ENCODE data around the gene TMEM250.

TMEM250 gene

DNA sequence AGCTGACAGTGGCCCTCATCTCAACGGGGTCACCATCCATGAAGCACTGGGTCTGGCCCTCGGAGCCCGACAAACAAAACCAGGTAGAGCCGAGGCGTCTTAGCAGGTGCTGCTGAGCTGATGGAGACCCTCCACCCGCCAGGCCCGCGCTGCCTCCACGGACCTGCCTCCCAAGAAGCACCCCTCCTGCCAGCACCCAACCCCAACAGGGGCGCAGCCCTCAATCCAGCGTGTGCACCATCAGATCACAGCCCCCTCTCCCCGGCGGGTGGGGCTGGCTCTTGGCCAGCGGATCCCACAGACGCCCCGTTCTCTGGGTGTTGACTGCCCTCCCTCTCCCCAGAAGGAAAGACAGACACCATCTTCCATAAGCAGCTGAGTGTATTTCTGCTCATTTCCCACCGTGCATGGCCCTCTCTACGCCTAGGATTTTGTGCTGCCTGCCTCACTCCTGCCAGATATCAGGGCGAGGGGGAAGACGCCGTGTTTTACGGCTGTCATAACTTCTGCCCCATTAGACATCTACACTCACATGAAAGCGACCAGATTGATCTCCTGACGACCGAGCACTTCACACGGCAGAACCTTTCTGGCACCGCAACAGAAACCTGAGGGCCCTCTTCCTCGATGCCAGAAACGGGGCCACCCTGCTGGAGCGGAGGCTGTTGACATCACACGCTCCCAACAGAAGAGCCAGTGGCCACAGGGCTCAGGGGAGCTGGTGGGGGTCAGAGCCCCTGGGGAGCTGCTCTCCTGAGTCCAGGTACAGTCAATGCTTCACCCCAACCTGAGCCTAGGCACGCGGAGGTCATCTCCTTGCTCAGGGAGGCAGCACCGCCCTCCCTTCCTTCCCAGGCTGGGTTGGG, 35.9 kb downstream of the TMEM250 start:
- Histone ChIP-seq H3K9me3 (ENCODE audit: control insufficient read depth in 2 of 2, low read length in 2 of 2) (no peaks in the 10 kb centered on the region), H3K4me3 (ENCODE audit: low read length in 2 of 2) (no peak overlapping the region), H3K27me3 (ENCODE audit: control insufficient read depth in 2 of 2, insufficient read depth in 2 of 2, low read length in 2 of 2) (no peaks in the 10 kb centered on the region), H3K27ac (ENCODE audit: low read depth in 2 of 2, low read length in 2 of 2) (no peak overlapping the region), H3K9ac (ENCODE audit: low read depth in 1 of 2, low read length in 2 of 2) (no peak overlapping the region), H3K4me1 (ENCODE audit: control insufficient read depth in 2 of 2, insufficient read depth in 2 of 2, low read length in 2 of 2) (peaks cover 3 to 5% of the 10 kb centered on the region in 2 donors), H3K36me3 (ENCODE audit: control insufficient read depth in 2 of 2, insufficient read depth in 2 of 2, low read length in 2 of 2) (no peaks in the 10 kb centered on the region)

DNA sequence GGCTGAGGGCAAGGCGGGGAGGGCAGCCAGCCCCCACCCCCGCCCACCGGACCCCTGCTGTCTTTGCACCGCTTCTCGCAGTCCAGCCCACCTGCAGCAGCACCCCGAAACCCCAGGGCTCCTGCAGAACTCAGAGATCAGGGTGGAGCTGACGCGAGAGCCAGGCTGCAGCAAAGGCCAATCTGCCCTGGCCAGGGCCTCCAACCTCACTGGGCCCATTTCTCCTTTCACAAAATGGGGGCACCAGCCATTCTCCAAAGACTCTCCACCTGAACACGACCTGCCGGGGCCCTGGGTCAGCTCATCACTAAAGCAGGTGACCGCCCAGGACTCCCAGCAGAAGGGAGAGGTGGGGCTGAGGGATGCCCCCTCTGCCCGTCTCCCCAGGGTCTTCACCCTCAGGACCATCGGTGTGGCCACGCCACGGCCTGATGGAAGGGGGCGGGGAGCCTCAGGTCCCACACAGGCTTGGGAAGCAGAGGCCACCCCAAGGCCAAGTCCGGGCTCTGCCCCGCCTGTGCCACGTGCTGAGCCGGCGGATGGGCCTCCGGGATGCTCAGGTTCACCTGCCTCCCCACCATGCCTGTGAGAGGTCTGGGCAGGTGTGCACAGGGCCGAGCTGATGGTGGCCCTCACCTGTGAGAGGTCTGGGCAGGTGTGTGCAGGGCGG, 36.7 kb downstream of the TMEM250 start:
- no peak overlapping the region for H3K9ac ChIP-seq (ENCODE audit: low read depth in 1 of 2, low read length in 2 of 2)
- no peaks in the 10 kb centered on the region for H3K27me3 ChIP-seq (ENCODE audit: control insufficient read depth in 2 of 2, insufficient read depth in 2 of 2, low read length in 2 of 2)
- H3K4me3 ChIP-seq (ENCODE audit: low read length in 2 of 2) = no peak overlapping the region
- no peaks in the 10 kb centered on the region for H3K9me3 ChIP-seq (ENCODE audit: control insufficient read depth in 2 of 2, low read length in 2 of 2)
- peak overlapping the region in 1 of 2 donors; percentile 43 for H3K27ac ChIP-seq (ENCODE audit: low read depth in 2 of 2, low read length in 2 of 2)
- H3K4me1 ChIP-seq (ENCODE audit: control insufficient read depth in 2 of 2, insufficient read depth in 2 of 2, low read length in 2 of 2) = peaks cover 3 to 5% of the 10 kb centered on the region in 2 donors
- H3K36me3 ChIP-seq (ENCODE audit: control insufficient read depth in 2 of 2, insufficient read depth in 2 of 2, low read length in 2 of 2) = no peaks in the 10 kb centered on the region

DNA sequence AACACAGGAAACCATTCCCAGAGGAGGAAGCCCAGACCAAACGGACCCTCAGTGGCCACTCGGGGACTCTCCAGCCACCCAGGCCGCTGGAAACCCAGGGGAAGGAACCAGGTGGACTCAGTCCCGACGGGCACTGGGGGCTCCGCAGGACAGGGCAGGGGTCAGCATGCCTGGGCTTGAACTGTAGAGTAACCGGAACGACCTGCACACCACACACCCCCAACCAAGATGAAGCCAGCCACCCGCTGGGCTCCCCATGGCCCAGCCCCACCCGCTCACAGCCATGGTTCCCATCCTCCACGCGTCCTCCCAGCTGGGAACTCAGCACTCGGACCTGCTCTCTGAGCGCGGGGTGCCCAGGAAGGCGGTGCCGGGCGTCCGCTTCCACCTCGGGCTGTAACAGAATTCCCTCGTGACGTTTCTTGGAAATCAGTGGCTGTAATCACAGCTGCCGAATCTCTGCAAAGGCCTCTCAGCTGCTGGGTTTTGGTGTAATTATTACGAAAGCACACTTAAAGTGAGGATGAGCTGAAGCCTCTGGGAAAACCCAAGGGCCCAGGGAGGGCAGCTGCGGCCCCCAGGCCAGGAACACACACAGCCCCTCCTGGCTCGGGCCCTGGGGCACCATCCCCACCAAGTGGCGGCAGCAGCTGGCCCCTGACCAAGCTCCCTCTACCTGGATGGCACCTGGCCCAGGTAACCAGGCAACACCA, 37.4 kb downstream of the TMEM250 start:
- no peaks in the 10 kb centered on the region for H3K27me3 ChIP-seq (ENCODE audit: control insufficient read depth in 2 of 2, insufficient read depth in 2 of 2, low read length in 2 of 2)
- no peak overlapping the region for H3K4me3 ChIP-seq (ENCODE audit: low read length in 2 of 2)
- no peak overlapping the region for H3K9ac ChIP-seq (ENCODE audit: low read depth in 1 of 2, low read length in 2 of 2)
- H3K36me3 ChIP-seq (ENCODE audit: control insufficient read depth in 2 of 2, insufficient read depth in 2 of 2, low read length in 2 of 2) = no peaks in the 10 kb centered on the region
- H3K27ac ChIP-seq (ENCODE audit: low read depth in 2 of 2, low read length in 2 of 2) = peak overlapping the region in 1 of 2 donors; percentile 43
- H3K9me3 ChIP-seq (ENCODE audit: control insufficient read depth in 2 of 2, low read length in 2 of 2) = no peaks in the 10 kb centered on the region
- H3K4me1 ChIP-seq (ENCODE audit: control insufficient read depth in 2 of 2, insufficient read depth in 2 of 2, low read length in 2 of 2) = peaks cover 3 to 5% of the 10 kb centered on the region in 2 donors

DNA sequence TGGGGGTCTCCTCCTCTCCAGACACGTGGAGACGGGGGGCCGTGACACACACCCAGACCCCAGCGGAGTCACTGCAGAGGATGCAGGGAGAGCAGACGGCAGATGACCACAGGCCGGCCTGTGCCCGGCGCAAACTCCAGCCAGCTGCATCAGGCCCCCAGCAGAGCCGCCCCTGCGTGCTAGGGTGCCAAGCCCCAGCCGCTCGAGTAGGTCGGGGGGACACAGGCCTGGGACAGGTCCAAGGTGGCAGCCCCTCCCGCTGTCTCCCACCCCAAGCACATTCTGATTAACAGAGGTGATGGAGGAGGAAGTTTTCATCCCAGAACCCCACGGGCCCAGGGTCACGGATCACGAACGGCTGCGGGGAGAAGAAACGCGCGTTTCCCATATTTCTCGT, 38.0 kb downstream of the TMEM250 start:
- H3K27me3 ChIP-seq (ENCODE audit: control insufficient read depth in 2 of 2, insufficient read depth in 2 of 2, low read length in 2 of 2) = no peaks in the 10 kb centered on the region
- H3K4me1 ChIP-seq (ENCODE audit: control insufficient read depth in 2 of 2, insufficient read depth in 2 of 2, low read length in 2 of 2) = peaks cover 3 to 5% of the 10 kb centered on the region in 2 donors
- H3K9me3 ChIP-seq (ENCODE audit: control insufficient read depth in 2 of 2, low read length in 2 of 2) = no peaks in the 10 kb centered on the region
- no peak overlapping the region for H3K9ac ChIP-seq (ENCODE audit: low read depth in 1 of 2, low read length in 2 of 2)
- H3K27ac ChIP-seq (ENCODE audit: low read depth in 2 of 2, low read length in 2 of 2) = no peak overlapping the region
- H3K36me3 ChIP-seq (ENCODE audit: control insufficient read depth in 2 of 2, insufficient read depth in 2 of 2, low read length in 2 of 2) = no peaks in the 10 kb centered on the region
- H3K4me3 ChIP-seq (ENCODE audit: low read length in 2 of 2) = no peak overlapping the region

DNA sequence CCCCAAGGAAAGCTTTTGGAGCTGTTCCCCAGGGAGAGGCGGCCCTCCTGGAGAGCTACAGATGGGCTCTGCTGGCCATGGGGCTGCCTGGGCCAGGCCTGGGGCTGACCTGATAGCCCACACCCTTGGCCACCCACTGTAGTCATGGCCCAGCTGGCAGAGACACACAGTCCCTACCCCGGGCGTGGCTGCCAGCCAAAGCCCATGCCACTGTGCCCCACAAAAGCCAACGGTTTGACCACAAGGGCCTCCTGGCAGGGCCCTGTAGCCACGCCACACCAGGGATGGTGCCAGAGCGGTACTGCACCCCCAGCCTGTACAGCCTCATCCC, 38.8 kb downstream of the TMEM250 start:
- Histone ChIP-seq H3K9me3 (ENCODE audit: control insufficient read depth in 2 of 2, low read length in 2 of 2) (no peaks in the 10 kb centered on the region), H3K4me1 (ENCODE audit: control insufficient read depth in 2 of 2, insufficient read depth in 2 of 2, low read length in 2 of 2) (peaks cover 3 to 5% of the 10 kb centered on the region in 2 donors), H3K36me3 (ENCODE audit: control insufficient read depth in 2 of 2, insufficient read depth in 2 of 2, low read length in 2 of 2) (no peaks in the 10 kb centered on the region), H3K27me3 (ENCODE audit: control insufficient read depth in 2 of 2, insufficient read depth in 2 of 2, low read length in 2 of 2) (no peaks in the 10 kb centered on the region), H3K27ac (ENCODE audit: low read depth in 2 of 2, low read length in 2 of 2) (no peak overlapping the region), H3K9ac (ENCODE audit: low read depth in 1 of 2, low read length in 2 of 2) (no peak overlapping the region), H3K4me3 (ENCODE audit: low read length in 2 of 2) (no peak overlapping the region)

DNA sequence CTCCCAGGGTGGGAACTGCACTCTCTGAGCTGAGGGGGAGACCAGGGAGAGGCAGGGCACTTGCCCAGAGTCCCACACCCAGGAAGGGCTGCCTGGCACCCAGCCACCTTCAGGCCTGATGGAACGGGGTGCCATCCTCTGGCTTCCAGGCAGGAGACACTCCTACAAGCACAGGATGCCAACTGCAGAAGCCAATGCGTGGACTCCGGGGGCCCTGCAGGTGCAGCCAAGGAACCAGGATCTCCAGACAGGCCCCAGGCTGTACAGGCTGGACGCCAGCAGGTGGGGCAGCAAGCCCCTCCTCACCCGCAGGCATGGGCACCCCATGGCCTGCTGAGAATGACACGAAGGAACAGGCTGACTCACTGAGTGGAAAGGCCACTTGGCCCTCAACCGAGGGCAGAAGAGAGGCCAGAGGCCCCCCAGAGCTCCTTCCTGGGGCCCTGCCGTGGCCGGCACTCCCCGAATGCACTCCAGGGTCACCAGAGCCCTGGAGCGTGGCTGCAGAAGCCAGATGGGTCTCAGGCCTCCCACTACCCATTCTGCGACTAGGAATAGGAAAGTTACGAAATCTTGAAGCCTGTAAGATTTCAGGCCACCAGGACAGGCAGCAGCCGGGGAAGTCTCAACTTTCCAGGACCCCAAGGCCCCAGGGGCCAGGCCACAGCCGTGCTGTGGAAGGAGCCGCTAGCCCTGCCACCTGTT, 39.3 kb downstream of the TMEM250 start:
- no peak overlapping the region for H3K9ac ChIP-seq (ENCODE audit: low read depth in 1 of 2, low read length in 2 of 2)
- no peaks in the 10 kb centered on the region for H3K27me3 ChIP-seq (ENCODE audit: control insufficient read depth in 2 of 2, insufficient read depth in 2 of 2, low read length in 2 of 2)
- H3K9me3 ChIP-seq (ENCODE audit: control insufficient read depth in 2 of 2, low read length in 2 of 2) = no peaks in the 10 kb centered on the region
- H3K4me3 ChIP-seq (ENCODE audit: low read length in 2 of 2) = no peak overlapping the region
- H3K4me1 ChIP-seq (ENCODE audit: control insufficient read depth in 2 of 2, insufficient read depth in 2 of 2, low read length in 2 of 2) = peaks cover 3 to 5% of the 10 kb centered on the region in 2 donors
- H3K27ac ChIP-seq (ENCODE audit: low read depth in 2 of 2, low read length in 2 of 2) = no peak overlapping the region
- H3K36me3 ChIP-seq (ENCODE audit: control insufficient read depth in 2 of 2, insufficient read depth in 2 of 2, low read length in 2 of 2) = no peaks in the 10 kb centered on the region

DNA sequence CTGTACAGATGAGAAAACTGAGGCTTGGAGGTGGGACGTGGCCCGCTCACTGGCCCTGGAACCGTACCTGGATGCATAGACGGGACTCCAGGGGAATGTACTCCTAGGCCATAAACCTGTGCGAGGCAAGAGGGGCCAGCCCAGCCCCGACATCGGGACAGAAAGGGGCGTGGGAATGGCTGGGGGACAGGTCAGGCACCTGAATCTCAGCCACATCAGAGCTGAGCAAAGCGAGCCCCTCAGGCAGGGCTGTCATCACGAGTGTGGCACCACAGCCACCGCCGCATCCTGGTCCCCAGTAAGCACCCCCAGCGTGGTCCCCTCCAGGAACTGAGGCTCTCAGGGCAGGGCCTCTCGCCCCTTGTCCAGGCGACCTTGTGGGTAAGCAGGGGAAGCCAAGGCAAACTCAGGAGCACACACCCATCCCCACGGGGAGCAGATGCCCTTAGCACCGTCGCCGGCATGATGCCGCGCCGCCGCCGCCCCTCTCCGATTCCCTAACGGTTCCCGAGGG, 40.1 kb downstream of the TMEM250 start:
- Histone ChIP-seq H3K9me3 (ENCODE audit: control insufficient read depth in 2 of 2, low read length in 2 of 2) (no peaks in the 10 kb centered on the region), H3K4me1 (ENCODE audit: control insufficient read depth in 2 of 2, insufficient read depth in 2 of 2, low read length in 2 of 2) (peaks cover 3 to 5% of the 10 kb centered on the region in 2 donors), H3K27me3 (ENCODE audit: control insufficient read depth in 2 of 2, insufficient read depth in 2 of 2, low read length in 2 of 2) (no peaks in the 10 kb centered on the region), H3K9ac (ENCODE audit: low read depth in 1 of 2, low read length in 2 of 2) (no peak overlapping the region), H3K4me3 (ENCODE audit: low read length in 2 of 2) (no peak overlapping the region), H3K36me3 (ENCODE audit: control insufficient read depth in 2 of 2, insufficient read depth in 2 of 2, low read length in 2 of 2) (no peaks in the 10 kb centered on the region), H3K27ac (ENCODE audit: low read depth in 2 of 2, low read length in 2 of 2) (no peak overlapping the region)

DNA sequence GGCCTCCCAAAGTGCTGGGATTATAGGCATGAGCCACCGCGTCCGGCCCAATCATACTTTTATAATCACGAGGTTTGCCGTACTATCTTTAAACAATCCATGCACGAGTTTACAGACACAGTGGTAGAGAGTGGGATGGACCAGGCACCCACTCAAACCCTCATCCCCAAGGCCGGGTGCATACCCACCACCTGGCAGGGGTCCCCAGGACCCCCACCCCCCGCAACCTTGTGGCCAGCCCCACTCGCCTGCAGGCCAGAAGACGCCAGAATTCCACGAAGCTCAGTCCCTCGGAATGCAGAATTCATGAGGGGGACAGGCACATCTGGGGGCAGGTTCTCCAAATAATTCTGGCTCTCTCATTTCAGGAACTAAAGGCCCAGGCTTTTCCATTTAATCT, 40.7 kb downstream of the TMEM250 start:
- Histone ChIP-seq H3K27me3 (ENCODE audit: control insufficient read depth in 2 of 2, insufficient read depth in 2 of 2, low read length in 2 of 2) (no peaks in the 10 kb centered on the region), H3K27ac (ENCODE audit: low read depth in 2 of 2, low read length in 2 of 2) (no peak overlapping the region), H3K9me3 (ENCODE audit: control insufficient read depth in 2 of 2, low read length in 2 of 2) (no peaks in the 10 kb centered on the region), H3K4me1 (ENCODE audit: control insufficient read depth in 2 of 2, insufficient read depth in 2 of 2, low read length in 2 of 2) (peaks cover 3% of the 10 kb centered on the region in 2 donors), H3K9ac (ENCODE audit: low read depth in 1 of 2, low read length in 2 of 2) (no peak overlapping the region), H3K36me3 (ENCODE audit: control insufficient read depth in 2 of 2, insufficient read depth in 2 of 2, low read length in 2 of 2) (no peaks in the 10 kb centered on the region), H3K4me3 (ENCODE audit: low read length in 2 of 2) (no peak overlapping the region)

DNA sequence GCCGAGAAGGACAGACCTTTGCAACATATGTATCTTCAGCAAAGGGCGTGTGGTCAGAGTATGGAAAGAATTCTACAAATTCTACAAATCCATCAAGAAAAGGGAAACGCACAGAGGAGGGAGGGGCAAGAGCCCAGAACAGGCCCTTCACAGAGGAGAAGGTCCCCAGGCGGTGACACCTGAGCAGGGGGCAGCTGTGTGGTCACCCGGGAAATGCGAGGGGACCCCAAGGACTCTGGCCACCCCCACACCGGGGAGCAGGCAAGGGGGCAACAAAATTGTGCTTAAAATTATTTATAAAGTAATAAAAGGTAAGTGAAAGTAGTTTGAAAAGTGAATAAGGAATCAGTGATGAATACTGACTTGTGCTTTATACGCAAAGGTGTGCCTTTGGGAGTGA, 41.2 kb downstream of the TMEM250 start:
- Histone ChIP-seq H3K4me3 (ENCODE audit: low read length in 2 of 2) (no peak overlapping the region), H3K27me3 (ENCODE audit: control insufficient read depth in 2 of 2, insufficient read depth in 2 of 2, low read length in 2 of 2) (no peaks in the 10 kb centered on the region), H3K27ac (ENCODE audit: low read depth in 2 of 2, low read length in 2 of 2) (no peak overlapping the region), H3K9ac (ENCODE audit: low read depth in 1 of 2, low read length in 2 of 2) (no peak overlapping the region), H3K4me1 (ENCODE audit: control insufficient read depth in 2 of 2, insufficient read depth in 2 of 2, low read length in 2 of 2) (peaks cover 3% of the 10 kb centered on the region in 2 donors), H3K36me3 (ENCODE audit: control insufficient read depth in 2 of 2, insufficient read depth in 2 of 2, low read length in 2 of 2) (no peaks in the 10 kb centered on the region), H3K9me3 (ENCODE audit: control insufficient read depth in 2 of 2, low read length in 2 of 2) (no peaks in the 10 kb centered on the region)

Measured in mucosa of rectum (tissue), 2 donors.